Measurements from ENCODE around the gene GARIN6. TPM values are rescaled to one million over a fixed set of nuclear protein-coding genes. Genes with fewer than 3 reads are reported as not detected.

The GARIN6 gene
- total and polyA plus RNA-seq, 2 donors (not counting 1 experiment from before 2014, with no cell fraction given), result not detected

GRCh38 chr12:99649551-99649950 is 2.0 kb downstream of the GARIN6 start:
- no peak for DNase-seq (ENCODE audit: low read depth in 2 of 2)
- Histone ChIP-seq H3K79me2 (ENCODE audit: control insufficient read depth, insufficient read depth, low read length) (no peaks in the 10 kb centered on the region), H3K9ac (ENCODE audit: insufficient read depth, low read length) (no peak overlapping the region), H3K4me2 (ENCODE audit: extremely low read depth, insufficient read depth, low read length) (no peak overlapping the region), H3K27ac (ENCODE audit: insufficient read depth, low read length) (no peak overlapping the region), H3K36me3 (ENCODE audit: control insufficient read depth, insufficient read depth, low read length) (no peaks in the 10 kb centered on the region), H3K27me3 (ENCODE audit: control insufficient read depth, insufficient read depth, low read length) (no peaks in the 10 kb centered on the region), H3K4me1 (ENCODE audit: control insufficient read depth, extremely low read depth, insufficient read depth, low read length) (no peaks in the 10 kb centered on the region), H4K20me1 (ENCODE audit: control insufficient read depth, extremely low read depth, insufficient read depth, low read length) (no peaks in the 10 kb centered on the region), H2AFZ (ENCODE audit: low read length) (no peak overlapping the region), H3K4me3 (replicated peaks in 1 of 4; ENCODE audit: control extremely low read depth in 1 of 4, insufficient read depth in 1 of 4, low read depth in 3 of 4, low read length in 4 of 4) (no peak overlapping the region), H3K9me3 (ENCODE audit: control insufficient read depth, insufficient read depth, low read depth, low read length) (no peaks in the 10 kb centered on the region)
- no peak for TF ChIP-seq EZH2 (IDR thresholded peaks at IDR 0.05; ENCODE audit: low read length, missing control alignments)
- TF ChIP-seq CTCF (conservative IDR thresholded peaks at IDR 0.05 in 1 of 2, IDR thresholded peaks at IDR 0.05 in 1 of 2; ENCODE audit: low read depth in 1 of 2, low read length in 2 of 2), result no peak

- Histone ChIP-seq H3K4me2 (ENCODE audit: extremely low read depth, insufficient read depth, low read length) (no peak overlapping the region), H3K9ac (ENCODE audit: insufficient read depth, low read length) (no peak overlapping the region), H3K9me3 (ENCODE audit: control insufficient read depth, insufficient read depth, low read depth, low read length) (no peaks in the 10 kb centered on the region), H3K4me1 (ENCODE audit: control insufficient read depth, extremely low read depth, insufficient read depth, low read length) (no peaks in the 10 kb centered on the region), H3K27ac (ENCODE audit: insufficient read depth, low read length) (no peak overlapping the region), H2AFZ (ENCODE audit: low read length) (no peak overlapping the region), H3K36me3 (ENCODE audit: control insufficient read depth, insufficient read depth, low read length) (no peaks in the 10 kb centered on the region), H4K20me1 (ENCODE audit: control insufficient read depth, extremely low read depth, insufficient read depth, low read length) (no peaks in the 10 kb centered on the region), H3K4me3 (replicated peaks in 1 of 4; ENCODE audit: control extremely low read depth in 1 of 4, insufficient read depth in 1 of 4, low read depth in 3 of 4, low read length in 4 of 4) (no peak overlapping the region), H3K79me2 (ENCODE audit: control insufficient read depth, insufficient read depth, low read length) (no peaks in the 10 kb centered on the region), H3K27me3 (ENCODE audit: control insufficient read depth, insufficient read depth, low read length) (no peaks in the 10 kb centered on the region)
- peak; percentile 9 to 17 for DNase-seq (ENCODE audit: low read depth in 2 of 2)
- TF ChIP-seq CTCF (conservative IDR thresholded peaks at IDR 0.05 in 1 of 2, IDR thresholded peaks at IDR 0.05 in 1 of 2; ENCODE audit: low read depth in 1 of 2, low read length in 2 of 2), result peak in 1 of 2 donors; percentile 19
- no peak for TF ChIP-seq EZH2 (IDR thresholded peaks at IDR 0.05; ENCODE audit: low read length, missing control alignments)
These were observed 11.3 kb downstream of the GARIN6 start for GRCh38 chr12:99658671-99659349.

GRCh38 chr12:99670635-99671034 is 23.1 kb downstream of the GARIN6 start:
- peak in 1 of 2 donors; percentile 57 for DNase-seq (ENCODE audit: low read depth in 2 of 2)
- no peak overlapping the region for H3K4me3 ChIP-seq (replicated peaks in 1 of 4; ENCODE audit: control extremely low read depth in 1 of 4, insufficient read depth in 1 of 4, low read depth in 3 of 4, low read length in 4 of 4)
- no peaks in the 10 kb centered on the region for H3K9me3 ChIP-seq (ENCODE audit: control insufficient read depth, insufficient read depth, low read depth, low read length)
- H3K4me2 ChIP-seq (ENCODE audit: extremely low read depth, insufficient read depth, low read length), result no peak overlapping the region
- no peak overlapping the region for H2AFZ ChIP-seq (ENCODE audit: low read length)
- no peaks in the 10 kb centered on the region for H3K36me3 ChIP-seq (ENCODE audit: control insufficient read depth, insufficient read depth, low read length)
- H3K27me3 ChIP-seq (ENCODE audit: control insufficient read depth, insufficient read depth, low read length), result no peaks in the 10 kb centered on the region
- TF ChIP-seq EZH2 (IDR thresholded peaks at IDR 0.05; ENCODE audit: low read length, missing control alignments) (no peak), CTCF (conservative IDR thresholded peaks at IDR 0.05 in 1 of 2, IDR thresholded peaks at IDR 0.05 in 1 of 2; ENCODE audit: low read depth in 1 of 2, low read length in 2 of 2) (no peak)
- H3K4me1 ChIP-seq (ENCODE audit: control insufficient read depth, extremely low read depth, insufficient read depth, low read length), result no peaks in the 10 kb centered on the region
- no peaks in the 10 kb centered on the region for H3K79me2 ChIP-seq (ENCODE audit: control insufficient read depth, insufficient read depth, low read length)
- no peaks in the 10 kb centered on the region for H4K20me1 ChIP-seq (ENCODE audit: control insufficient read depth, extremely low read depth, insufficient read depth, low read length)
- H3K9ac ChIP-seq (ENCODE audit: insufficient read depth, low read length), result no peak overlapping the region
- no peak overlapping the region for H3K27ac ChIP-seq (ENCODE audit: insufficient read depth, low read length)
